GM19395 (cell line): Measurements from ENCODE around the gene OAT.

Source experiments
- ATAC-seq: cut with Tn5 transposase; IDR thresholded peaks from one replicate; pipeline ENCODE4 v1.9.1; 2021; ENCODE audit warnings: mild to moderate bottlenecking, moderate library complexity; ENCODE audit not compliant: unreplicated experiment

The OAT gene

GRCh38 chr10:124407456-124407855 lies 11.3 kb downstream of the OAT start:
- ATAC-seq = no peak

DNA sequence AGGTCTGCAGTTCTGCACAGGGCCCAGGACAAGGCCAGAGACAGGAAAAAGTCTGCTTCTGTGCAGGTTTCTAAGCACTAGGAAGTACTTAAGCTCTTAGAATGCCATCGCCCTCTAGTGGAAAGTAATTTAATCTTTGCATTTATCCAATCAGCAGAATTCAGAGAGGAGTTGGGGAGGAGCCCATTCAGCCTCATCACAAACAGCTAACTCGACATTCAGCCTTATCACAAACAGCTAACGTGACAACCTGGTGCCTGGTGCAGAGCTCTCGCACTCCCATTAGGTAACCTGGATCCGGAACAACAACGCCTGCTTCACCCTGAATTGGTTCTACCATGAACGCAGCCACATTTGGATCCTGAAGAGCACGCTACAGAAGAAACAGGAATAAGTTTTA lies 15.2 kb downstream of the OAT start:
- peak; percentile 87 for ATAC-seq

DNA sequence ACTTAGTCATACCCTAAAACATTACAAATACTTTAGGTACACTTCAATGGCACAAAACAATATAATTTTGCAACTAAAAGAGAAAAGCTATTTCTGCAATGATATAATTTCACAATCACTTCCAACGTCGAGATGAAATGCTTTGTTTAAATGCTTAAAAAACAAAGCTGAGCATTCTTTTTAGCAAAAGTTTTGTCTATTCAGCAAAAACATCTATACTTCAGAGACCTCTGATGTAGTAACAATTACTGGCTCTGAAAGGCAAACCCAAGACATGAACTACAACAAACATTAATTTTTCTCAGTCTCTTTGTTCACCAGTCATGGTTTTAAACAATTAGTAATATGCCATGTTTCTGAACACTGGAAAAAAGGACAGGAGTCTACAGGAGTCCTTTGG lies 16.4 kb downstream of the OAT start:
- ATAC-seq = no peak

GRCh38 chr10:124401633-124402032 lies 17.1 kb downstream of the OAT start:
- no peak for ATAC-seq

- no peak for ATAC-seq
Measured at GRCh38 chr10:124394583-124394982, 24.1 kb downstream of the OAT start.

DNA sequence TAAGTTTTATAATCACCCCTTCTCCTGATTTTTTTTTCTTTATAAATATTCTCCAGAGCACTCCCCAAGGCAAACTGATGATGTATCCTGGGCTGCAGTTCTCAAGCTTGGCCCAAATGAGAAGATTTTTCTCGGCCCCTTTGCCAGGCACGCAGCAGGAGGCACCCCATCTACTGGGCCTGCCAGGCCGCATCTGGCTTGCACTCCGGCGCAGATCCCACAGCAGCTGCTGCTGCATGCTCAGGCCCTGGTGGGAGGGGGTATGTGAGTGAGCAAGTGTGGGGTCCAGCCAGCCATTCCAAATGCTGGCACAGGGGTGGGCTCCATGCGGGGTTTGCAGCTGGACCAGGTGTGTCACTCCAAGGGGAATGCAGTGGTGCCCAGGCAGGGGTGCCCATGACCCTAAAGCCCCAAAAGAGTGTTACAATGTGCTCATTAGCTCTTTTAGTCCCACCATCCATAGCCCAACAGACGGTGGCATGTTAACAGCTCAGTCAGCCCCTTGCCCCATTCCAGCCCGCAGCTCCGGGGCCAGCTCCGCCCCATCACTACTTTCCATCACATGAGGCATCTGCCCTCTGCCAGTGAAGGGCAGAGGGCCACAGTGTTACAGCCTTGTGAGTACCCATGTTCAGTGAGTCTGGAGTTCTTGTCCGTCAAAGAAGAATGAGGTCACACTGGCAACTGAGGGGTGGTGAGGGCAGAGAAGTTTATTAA lies 25.9 kb downstream of the OAT start:
- no peak for ATAC-seq

DNA sequence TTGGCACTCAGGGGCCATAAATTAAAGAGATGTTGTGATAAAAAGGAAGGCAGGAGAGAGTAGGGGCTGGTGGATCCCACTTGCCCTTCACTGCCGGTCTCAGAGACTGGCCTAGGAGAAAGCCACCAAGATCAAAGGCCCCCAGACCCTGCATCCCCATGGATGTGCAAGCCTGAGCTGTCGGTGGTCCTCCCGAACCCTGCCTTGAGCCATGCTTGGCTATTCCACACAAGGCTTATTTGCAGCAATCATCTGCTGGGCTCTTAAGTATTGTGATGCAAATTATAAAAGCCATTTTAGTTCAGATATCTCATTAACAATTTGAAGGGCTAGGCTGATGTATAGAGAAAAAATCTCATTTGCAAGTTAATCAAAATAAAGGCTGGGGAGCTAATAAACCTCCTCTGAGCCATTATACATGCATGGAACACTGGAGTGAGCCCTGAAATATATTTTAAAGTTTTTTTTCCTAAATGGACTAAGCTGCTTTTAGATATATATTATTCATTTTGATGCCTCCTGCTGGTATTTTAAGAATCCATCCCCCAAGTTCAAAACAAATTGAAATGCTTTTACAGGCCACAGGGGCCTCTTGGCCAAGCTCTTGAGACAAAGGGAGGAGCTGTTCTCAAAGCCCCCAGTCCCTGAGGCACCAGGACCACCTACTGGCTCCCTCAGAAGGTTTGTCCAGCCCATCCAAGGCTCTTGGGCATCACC lies 28.1 kb downstream of the OAT start:
- ATAC-seq = no peak

GRCh38 chr10:124389613-124390361 lies 28.9 kb downstream of the OAT start:
- no peak for ATAC-seq

DNA sequence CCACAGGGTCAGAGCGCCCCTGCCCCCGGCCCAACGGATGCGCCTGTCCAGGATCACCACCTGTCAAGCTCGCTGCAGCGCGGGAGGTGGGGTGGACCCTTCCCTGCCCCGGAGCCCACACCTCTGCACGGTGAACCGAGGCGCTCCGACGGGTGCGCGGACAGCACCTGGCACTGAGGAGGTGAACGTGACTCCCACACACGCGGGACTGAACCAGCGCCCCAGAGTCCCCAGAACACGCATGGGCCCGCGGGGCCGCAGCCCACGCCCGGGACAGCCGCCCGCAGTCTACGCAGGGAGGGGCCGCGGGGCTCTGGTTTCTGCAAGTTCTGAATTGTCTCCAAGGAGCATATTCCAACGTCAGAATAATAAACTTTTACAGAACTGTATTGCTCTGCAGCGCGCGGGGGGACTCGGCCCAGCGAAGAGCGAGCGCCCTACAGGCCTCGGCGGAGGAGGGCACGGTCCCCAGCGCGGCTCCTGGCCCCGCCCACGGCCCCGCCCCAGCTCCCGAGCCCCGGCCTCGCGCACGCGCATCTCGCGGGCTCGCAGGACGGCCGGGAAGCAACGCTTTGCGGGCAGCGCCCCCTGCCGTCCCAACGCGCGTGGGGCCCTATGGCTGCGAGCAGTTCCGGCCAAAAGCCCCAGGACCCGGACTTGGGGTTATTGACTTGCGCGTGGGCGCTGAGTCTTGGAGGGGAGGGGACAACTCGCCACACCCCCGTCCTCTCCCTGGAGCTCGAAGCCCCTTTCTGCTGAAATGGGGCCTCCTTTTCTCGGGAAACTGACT lies 29.7 kb downstream of the OAT start:
- peak; percentile 94 for ATAC-seq

DNA sequence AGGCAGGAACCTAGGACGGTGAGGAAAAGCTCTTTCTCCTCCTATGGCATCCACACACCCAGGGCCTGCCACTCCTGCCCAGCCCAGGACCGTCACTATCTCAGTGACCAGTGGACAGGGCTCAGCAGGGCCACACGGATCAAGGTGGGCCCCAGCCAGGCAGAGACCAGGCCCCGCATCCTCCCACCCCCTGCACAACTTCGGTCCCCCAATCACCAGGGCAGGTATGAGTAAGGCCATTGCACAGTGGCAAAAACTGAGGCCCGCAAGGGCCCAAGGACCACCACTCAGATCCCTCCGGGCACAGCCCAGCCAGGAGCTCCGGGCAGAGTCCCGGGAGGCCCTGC lies 30.3 kb downstream of the OAT start:
- ATAC-seq = no peak

DNA sequence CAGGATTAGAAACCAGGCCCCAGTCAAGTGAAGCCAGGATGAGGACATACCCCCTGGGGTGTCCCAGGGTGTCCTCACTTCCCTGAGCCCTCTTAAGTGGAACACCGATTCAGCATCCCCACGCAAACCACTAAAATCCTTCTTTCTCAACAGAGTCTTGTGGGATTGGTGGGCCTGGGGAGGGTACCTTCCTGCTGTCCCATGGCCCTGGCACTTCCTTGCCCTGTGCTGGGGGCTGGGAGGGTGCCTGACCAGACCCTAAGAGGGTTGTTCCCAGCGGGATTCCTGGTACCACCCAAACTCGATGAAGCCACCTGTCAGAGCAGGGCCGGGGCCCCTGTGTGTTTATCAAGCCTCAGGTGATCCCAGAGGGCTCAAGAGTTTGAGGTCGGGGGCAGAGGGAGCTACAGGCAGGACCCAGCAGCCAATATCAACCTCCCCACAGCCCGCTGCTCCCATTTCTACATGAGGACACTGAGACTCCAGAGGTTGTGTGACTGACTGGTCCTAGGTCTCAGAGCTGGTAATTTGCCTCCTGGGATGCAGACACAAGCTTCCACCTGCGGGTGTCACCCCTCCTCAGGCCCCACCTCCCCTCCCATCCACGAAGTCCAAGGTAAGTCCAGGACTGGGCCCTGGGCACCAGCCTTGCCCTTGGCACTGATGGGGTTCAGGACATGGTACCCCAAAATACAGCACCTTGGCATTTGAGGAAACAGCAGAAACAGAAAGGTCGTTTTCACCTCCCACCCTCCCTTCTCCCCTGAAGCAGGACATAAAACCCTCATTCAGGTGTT lies 31.4 kb downstream of the OAT start:
- ATAC-seq = no peak

GRCh38 chr10:124386186-124387077 lies 32.3 kb downstream of the OAT start:
- no peak for ATAC-seq

GRCh38 chr10:124385627-124386185 lies 33.0 kb downstream of the OAT start:
- no peak for ATAC-seq

GRCh38 chr10:124384591-124385190 lies 34.0 kb downstream of the OAT start:
- ATAC-seq = no peak

DNA sequence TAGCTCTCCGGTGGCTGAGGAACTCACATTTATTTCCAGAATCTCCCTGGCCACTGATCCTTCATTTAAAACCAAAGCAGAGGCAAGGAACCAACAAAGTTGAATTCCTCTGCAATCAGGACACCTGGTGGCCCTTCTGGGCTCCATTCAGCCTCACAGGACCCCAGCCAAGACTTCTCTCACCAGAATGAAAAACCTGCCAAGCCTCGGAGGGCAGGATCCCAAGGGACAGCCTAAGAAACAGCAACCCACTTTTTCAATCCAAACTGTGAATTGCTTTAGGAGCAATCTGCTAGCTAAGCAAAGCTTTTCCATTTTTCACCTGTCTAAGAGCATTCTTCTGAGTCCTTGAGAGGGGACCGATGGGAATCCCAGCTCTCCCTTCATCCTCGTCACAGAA lies 34.6 kb downstream of the OAT start:
- no peak for ATAC-seq

- ATAC-seq = no peak
Measured at GRCh38 chr10:124383496-124383895, 35.2 kb downstream of the OAT start.

- ATAC-seq = no peak
Measured at GRCh38 chr10:124381011-124381611, 37.6 kb downstream of the OAT start.

GRCh38 chr10:124380256-124380995 lies 38.3 kb downstream of the OAT start:
- no peak for ATAC-seq
